Astrocyte (in vitro differentiated cells and primary cell): ENCODE data around the gene SCAF11. TPM values are rescaled to one million over a fixed set of nuclear protein-coding genes. Genes with fewer than 3 reads are reported as not detected.
"Not testable (repeated sequence)": the region's sequence is repeated elsewhere in the genome, so short reads cannot be mapped to it uniquely, and the experiment has no call there.

Experiments used
- DNase-seq: peaks from one replicate; pipeline ENCODE4 v3.0.0-alpha.2; 2010; ENCODE audit warnings: low read depth
- FAIRE-seq: peaks from 2 replicates; lab custom pipeline; 2011; peaks lifted over from hg19 to GRCh38; lab: Jason Lieb, UNC
- H2AFZ ChIP-seq: 2 replicates; pipeline ENCODE4 v1.6.0; 2012; ENCODE audit warnings: low read depth, low read length, inconsistent platforms
- H3K27ac ChIP-seq: 2 replicates; pipeline ENCODE4 v1.5.1; 2011; ENCODE audit warnings: low read depth, low read length, inconsistent platforms
- H3K27me3 ChIP-seq: 2 replicates; pipeline ENCODE4 v1.6.0; 2011; ENCODE audit warnings: low read length, inconsistent platforms; ENCODE audit not compliant: insufficient read depth
- H3K36me3 ChIP-seq: 2 replicates; pipeline ENCODE4 v1.5.1; 2011; ENCODE audit warnings: low read length, inconsistent platforms; ENCODE audit not compliant: insufficient read depth
- H3K4me1 ChIP-seq: 2 replicates; pipeline ENCODE4 v1.5.1; 2011; ENCODE audit warnings: low read length, inconsistent platforms; ENCODE audit not compliant: insufficient read depth
- H3K4me2 ChIP-seq: 2 replicates; pipeline ENCODE4 v1.6.0; 2012; ENCODE audit warnings: low read length, inconsistent platforms
- H3K4me3 ChIP-seq: 2 replicates; pipeline ENCODE4 v1.5.1; 2011; ENCODE audit warnings: low read depth, mild to moderate bottlenecking, low read length, inconsistent platforms; ENCODE audit not compliant: insufficient read depth
- H3K79me2 ChIP-seq: 2 replicates; pipeline ENCODE4 v1.6.0; 2012; ENCODE audit warnings: mild to moderate bottlenecking, low read length, inconsistent platforms; ENCODE audit not compliant: insufficient read depth
- H3K9ac ChIP-seq: 2 replicates; pipeline ENCODE4 v1.6.0; 2012; ENCODE audit warnings: mild to moderate bottlenecking, low read length, inconsistent platforms
- H3K9me3 ChIP-seq: 2 replicates; pipeline ENCODE4 v1.5.1; 2012; ENCODE audit warnings: low read depth, mild to moderate bottlenecking, low read length, inconsistent platforms; ENCODE audit not compliant: insufficient read depth
- H4K20me1 ChIP-seq: 2 replicates; pipeline ENCODE4 v1.6.0; 2012; ENCODE audit warnings: low read length, inconsistent platforms; ENCODE audit not compliant: insufficient read depth
- H3K27ac Mint-ChIP-seq: one replicate; pipeline ENCODE4 v1.8.0; 2021; ENCODE audit warnings: mild to moderate bottlenecking, mixed read lengths; ENCODE audit not compliant: unreplicated experiment
- H3K27me3 Mint-ChIP-seq: one replicate; pipeline ENCODE4 v1.8.0; 2021; ENCODE audit warnings: low read depth, mixed read lengths; ENCODE audit not compliant: unreplicated experiment
- H3K36me3 Mint-ChIP-seq: one replicate; pipeline ENCODE4 v1.8.0; 2021; ENCODE audit warnings: low read depth, mixed read lengths; ENCODE audit not compliant: unreplicated experiment
- H3K4me1 Mint-ChIP-seq: one replicate; pipeline ENCODE4 v1.8.0; 2021; ENCODE audit warnings: low read depth, mixed read lengths; ENCODE audit not compliant: unreplicated experiment
- H3K4me3 Mint-ChIP-seq: one replicate; pipeline ENCODE4 v1.8.0; 2021; ENCODE audit warnings: mild to moderate bottlenecking, moderate library complexity, mixed read lengths; ENCODE audit not compliant: unreplicated experiment
- H3K9me3 Mint-ChIP-seq: one replicate; pipeline ENCODE4 v1.8.0; 2021; ENCODE audit warnings: mild to moderate bottlenecking, mixed read lengths; ENCODE audit not compliant: unreplicated experiment
- EZH2 ChIP-seq: IDR thresholded peaks from 2 replicates; pipeline ENCODE4 v1.6.1; 2012; ENCODE audit warnings: mild to moderate bottlenecking, low read length, inconsistent platforms; ENCODE audit not compliant: insufficient read depth
- total RNA-seq: library from RNA; stranded (reverse); gene quantifications from 2 replicates; pipeline ENCODE4 v1.2.1, GENCODE V29; 2021
- TF ChIP-seq, protein P1 (sequence below): IDR thresholded peaks from 2 replicates; pipeline ENCODE4 v1.5.1; 2011; ENCODE audit warnings: low read depth, mild to moderate bottlenecking, inconsistent platforms, low read length, moderate library complexity; ENCODE audit not compliant: insufficient read depth

SCAF11 gene
- total RNA-seq, 1 donor from 2014 or later = 118 TPM

DNA sequence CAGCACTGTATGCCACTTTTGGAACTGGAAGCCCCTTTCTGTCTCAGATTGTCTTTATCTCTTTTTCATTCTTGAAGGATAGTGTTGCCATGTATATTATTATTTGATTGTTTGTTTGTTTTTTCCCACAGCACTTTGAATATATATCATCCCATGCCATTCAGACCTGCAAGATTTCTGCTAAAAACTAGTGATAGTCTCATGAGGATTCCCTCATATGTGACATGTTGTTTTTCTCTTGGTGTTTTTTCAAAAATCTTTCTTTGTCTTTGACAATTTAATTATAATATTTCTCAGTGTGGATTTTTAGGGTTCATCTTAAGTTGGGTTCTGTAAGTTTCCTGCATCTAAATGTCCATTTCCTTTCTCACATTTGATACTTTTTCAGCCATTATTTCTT lies 36.8 kb upstream of the SCAF11 start:
- H3K36me3 Mint-ChIP-seq = no peaks in the 10 kb centered on the region
- no peaks in the 10 kb centered on the region for H3K27me3 Mint-ChIP-seq
- FAIRE-seq (no peak), DNase-seq (no peak)
- Histone ChIP-seq H3K4me1 (no peaks in the 10 kb centered on the region), H3K9me3 (peaks cover 13% of the 10 kb centered on the region), H3K27me3 (no peaks in the 10 kb centered on the region), H3K9ac (no peak overlapping the region), H3K4me3 (no peak overlapping the region), H4K20me1 (no peaks in the 10 kb centered on the region), H3K27ac (no peak overlapping the region), H3K36me3 (no peaks in the 10 kb centered on the region), H3K4me2 (no peak overlapping the region), H2AFZ (no peak overlapping the region), H3K79me2 (no peaks in the 10 kb centered on the region)
- no peak overlapping the region for H3K4me3 Mint-ChIP-seq
- no peak overlapping the region for H3K27ac Mint-ChIP-seq
- peaks cover 27% of the 10 kb centered on the region for H3K9me3 Mint-ChIP-seq
- TF ChIP-seq, protein P1, sequence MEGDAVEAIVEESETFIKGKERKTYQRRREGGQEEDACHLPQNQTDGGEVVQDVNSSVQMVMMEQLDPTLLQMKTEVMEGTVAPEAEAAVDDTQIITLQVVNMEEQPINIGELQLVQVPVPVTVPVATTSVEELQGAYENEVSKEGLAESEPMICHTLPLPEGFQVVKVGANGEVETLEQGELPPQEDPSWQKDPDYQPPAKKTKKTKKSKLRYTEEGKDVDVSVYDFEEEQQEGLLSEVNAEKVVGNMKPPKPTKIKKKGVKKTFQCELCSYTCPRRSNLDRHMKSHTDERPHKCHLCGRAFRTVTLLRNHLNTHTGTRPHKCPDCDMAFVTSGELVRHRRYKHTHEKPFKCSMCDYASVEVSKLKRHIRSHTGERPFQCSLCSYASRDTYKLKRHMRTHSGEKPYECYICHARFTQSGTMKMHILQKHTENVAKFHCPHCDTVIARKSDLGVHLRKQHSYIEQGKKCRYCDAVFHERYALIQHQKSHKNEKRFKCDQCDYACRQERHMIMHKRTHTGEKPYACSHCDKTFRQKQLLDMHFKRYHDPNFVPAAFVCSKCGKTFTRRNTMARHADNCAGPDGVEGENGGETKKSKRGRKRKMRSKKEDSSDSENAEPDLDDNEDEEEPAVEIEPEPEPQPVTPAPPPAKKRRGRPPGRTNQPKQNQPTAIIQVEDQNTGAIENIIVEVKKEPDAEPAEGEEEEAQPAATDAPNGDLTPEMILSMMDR = no peak
- TF ChIP-seq EZH2 = no peak
- H3K4me1 Mint-ChIP-seq = no peaks in the 10 kb centered on the region

DNA sequence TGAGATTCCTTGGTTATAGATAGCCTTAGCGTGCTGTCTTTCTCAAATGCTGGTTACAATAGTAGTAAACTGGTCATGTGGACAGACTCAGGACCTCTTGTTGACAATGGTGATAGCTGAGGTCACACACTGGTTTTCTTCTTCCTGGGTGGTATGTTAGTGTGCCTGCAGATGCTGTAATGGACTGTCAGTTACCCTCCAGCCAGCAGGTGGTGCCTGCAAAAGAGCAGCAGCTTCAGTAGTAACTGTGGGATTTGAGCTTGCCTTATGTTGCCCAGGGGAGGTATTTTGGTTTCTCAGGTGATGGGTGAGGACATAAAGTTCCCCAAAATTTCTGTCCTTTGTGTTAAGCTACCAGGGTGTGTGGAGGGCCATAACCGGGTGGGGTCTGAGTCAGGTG lies 33.7 kb upstream of the SCAF11 start:
- Histone ChIP-seq H3K9me3 (peaks cover 13% of the 10 kb centered on the region), H3K4me2 (no peak overlapping the region), H3K4me3 (no peak overlapping the region), H2AFZ (no peak overlapping the region), H3K36me3 (no peaks in the 10 kb centered on the region), H3K4me1 (no peaks in the 10 kb centered on the region), H3K27ac (no peak overlapping the region), H3K9ac (no peak overlapping the region), H4K20me1 (no peaks in the 10 kb centered on the region), H3K27me3 (no peaks in the 10 kb centered on the region), H3K79me2 (no peaks in the 10 kb centered on the region)
- no peak for TF ChIP-seq EZH2
- TF ChIP-seq, protein P1 = no peak
- H3K4me1 Mint-ChIP-seq = no peaks in the 10 kb centered on the region
- H3K4me3 Mint-ChIP-seq = no peak overlapping the region
- H3K36me3 Mint-ChIP-seq = no peaks in the 10 kb centered on the region
- no peak for FAIRE-seq
- no peak overlapping the region for H3K27ac Mint-ChIP-seq
- DNase-seq = no peak
- H3K27me3 Mint-ChIP-seq = no peaks in the 10 kb centered on the region
- H3K9me3 Mint-ChIP-seq = peaks cover 33% of the 10 kb centered on the region

DNA sequence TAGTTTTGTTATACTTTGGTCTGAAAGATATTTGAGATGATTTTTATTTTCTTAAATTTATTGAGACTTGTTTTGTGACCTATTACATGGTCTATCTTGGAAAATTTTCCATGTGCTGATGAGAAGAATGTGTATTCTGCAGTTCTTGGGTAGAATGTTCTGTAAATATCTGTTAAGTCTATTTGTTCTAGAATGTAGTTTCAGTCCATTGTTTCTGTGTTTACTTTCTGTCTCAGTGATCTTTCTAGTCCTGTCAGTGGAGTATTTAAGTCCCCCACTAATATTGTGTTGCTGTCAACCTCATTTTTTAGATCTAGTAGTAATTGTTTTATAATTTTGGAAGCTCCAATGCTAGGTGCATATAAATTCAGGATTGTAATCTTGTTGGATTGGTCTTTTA lies 30.4 kb upstream of the SCAF11 start:
- Histone ChIP-seq H3K4me3 (no peak overlapping the region), H2AFZ (no peak overlapping the region), H3K27me3 (no peaks in the 10 kb centered on the region), H3K9ac (no peak overlapping the region), H3K4me1 (no peaks in the 10 kb centered on the region), H3K9me3 (peaks cover 4% of the 10 kb centered on the region), H4K20me1 (no peaks in the 10 kb centered on the region), H3K4me2 (no peak overlapping the region), H3K79me2 (no peaks in the 10 kb centered on the region), H3K27ac (no peak overlapping the region), H3K36me3 (no peaks in the 10 kb centered on the region)
- peaks cover 22% of the 10 kb centered on the region for H3K9me3 Mint-ChIP-seq
- TF ChIP-seq EZH2 = no peak
- TF ChIP-seq, protein P1 = no peak
- no peak for FAIRE-seq
- no peak overlapping the region for H3K27ac Mint-ChIP-seq
- no peaks in the 10 kb centered on the region for H3K27me3 Mint-ChIP-seq
- DNase-seq = no peak
- H3K4me3 Mint-ChIP-seq = no peak overlapping the region
- H3K36me3 Mint-ChIP-seq = no peaks in the 10 kb centered on the region
- no peaks in the 10 kb centered on the region for H3K4me1 Mint-ChIP-seq

DNA sequence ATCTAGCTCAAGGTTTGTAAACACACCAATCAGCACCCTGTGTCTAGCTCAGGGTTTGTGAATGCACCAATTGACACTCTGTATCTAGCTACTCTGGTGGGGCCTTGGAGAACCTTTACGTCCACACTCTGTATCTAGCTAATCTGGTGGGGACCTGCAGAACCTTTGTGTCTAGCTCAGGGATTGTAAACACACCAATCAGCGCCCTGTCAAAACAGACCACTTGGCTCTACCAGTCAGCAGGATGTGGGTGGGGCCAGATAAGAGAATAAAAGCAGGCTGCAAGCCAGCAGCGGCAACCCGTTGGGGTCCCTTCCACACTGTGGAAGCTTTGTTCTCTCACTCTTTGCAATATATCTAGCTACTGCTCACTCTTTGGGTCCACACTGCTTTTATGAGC lies 28.3 kb upstream of the SCAF11 start:
- H3K9me3 Mint-ChIP-seq = peaks cover 10% of the 10 kb centered on the region
- not testable (repeated sequence) for H3K36me3 ChIP-seq, H3K27ac ChIP-seq, H3K4me1 ChIP-seq, H3K4me3 ChIP-seq, H3K36me3 Mint-ChIP-seq, FAIRE-seq, H3K27ac Mint-ChIP-seq, H3K27me3 Mint-ChIP-seq, H3K9ac ChIP-seq, H3K79me2 ChIP-seq, DNase-seq, H4K20me1 ChIP-seq, H3K4me1 Mint-ChIP-seq, H3K4me3 Mint-ChIP-seq, H3K9me3 ChIP-seq, H3K27me3 ChIP-seq, H2AFZ ChIP-seq, H3K4me2 ChIP-seq
